H1 (cell line): Measurements from ENCODE around the gene FAM169A. TPM values are rescaled to one million over a fixed set of nuclear protein-coding genes. Genes with fewer than 3 reads are reported as not detected.

Source experiments
- BACH1 ChIP-seq: IDR thresholded peaks from 2 replicates; pipeline ENCODE4 v1.6.1; 2012; ENCODE audit warnings: low read length, improper control_type of control experiment
- CHD7 ChIP-seq: fragments of 300-600 bp; sonication (generic); IDR thresholded peaks from 2 replicates; pipeline ENCODE4 v1.7.1; 2012; ENCODE audit warnings: low read length, moderate library complexity, mild to moderate bottlenecking, inconsistent platforms; ENCODE audit not compliant: insufficient replicate concordance
- CTCF ChIP-seq, 3 experiments: IDR thresholded peaks; 1 replicate in 2 of 3; 2 replicates in 1 of 3; pipeline versions ENCODE4 v1.5.1 to v1.6.1; 2011; ENCODE audit warnings: low read length in 3 of 3, mild to moderate bottlenecking in 3 of 3, inconsistent platforms in 2 of 3, low read depth in 1 of 3, moderate library complexity in 1 of 3; ENCODE audit not compliant: insufficient read depth in 1 of 3; ENCODE audit errors: control extremely low read depth in 1 of 3
- EP300 ChIP-seq, 2 experiments: IDR thresholded peaks; 1 replicate in 1 of 2; 2 replicates in 1 of 2; pipeline ENCODE4 v1.6.1; 2011 to 2012; ENCODE audit warnings: low read depth in 2 of 2, low read length in 2 of 2, mild to moderate bottlenecking in 2 of 2, borderline replicate concordance in 1 of 2, inconsistent platforms in 1 of 2, moderate library complexity in 1 of 2
- HDAC6 ChIP-seq: IDR thresholded peaks from one replicate; pipeline ENCODE4 v1.7.1; 2012; ENCODE audit warnings: low read depth, mild to moderate bottlenecking, inconsistent platforms, low read length, moderate library complexity
- POU5F1 ChIP-seq: IDR thresholded peaks from 2 replicates; pipeline ENCODE4 v1.6.1; 2011; ENCODE audit warnings: low read depth, mild to moderate bottlenecking, low read length, moderate library complexity
- SP4 ChIP-seq: IDR thresholded peaks from 2 replicates; pipeline ENCODE4 v1.6.1; 2012; ENCODE audit warnings: low read length, inconsistent platforms
- TAF7 ChIP-seq: optimal IDR thresholded peaks from 2 replicates; pipeline ENCODE3; 2011; ENCODE audit warnings: low read depth, mild to moderate bottlenecking, inconsistent platforms, low read length, moderate library complexity, borderline replicate concordance
- TEAD4 ChIP-seq: IDR thresholded peaks from 2 replicates; pipeline ENCODE4 v1.6.1; 2012; ENCODE audit warnings: low read depth, low read length, inconsistent platforms, mixed read lengths
- polyA plus RNA-seq, 7 experiments: library from polyadenylated mRNA; depleted of rRNA in 3 of 7; stranded (reverse) in 5 of 7; unstranded in 2 of 7; fragments of >200 nt in 5 of 7; fragments of 200-250 nt in 2 of 7; gene quantifications; 1 replicate in 5 of 7; 2 replicates in 1 of 7; 4 replicates in 1 of 7; pipeline versions ENCODE4 v1.2.1 to v1.2.3, GENCODE V29; 2011 to 2013; ENCODE audit warnings: missing spikeins in 2 of 7, mixed read lengths in 2 of 7
- total RNA-seq: library from RNA; stranded (reverse); fragmentation: NEBNext Ultra II Directional; extraction: Animal tissue kit (Norgen Biotek cat#: 25700); gene quantifications from 2 replicates; pipeline ENCODE4 v1.2.1, GENCODE V29; 2021

Gene FAM169A
- total and polyA plus RNA-seq, 2 of the 8 experiments (the other 6 are each of a cell fraction or from before 2014, with no cell fraction given) = 12.6 to 83.1 TPM

- TF ChIP-seq CHD7 = no peak
- no peak for TF ChIP-seq TAF7
- TF ChIP-seq TEAD4 = no peak
- TF ChIP-seq BACH1 = no peak
- TF ChIP-seq CTCF (IDR thresholded peaks at IDR 0.05; ENCODE audit: control extremely low read depth in 1 of 3, insufficient read depth in 1 of 3, low read depth in 1 of 3, low read length in 3 of 3) = no peak
- TF ChIP-seq POU5F1 = no peak
- TF ChIP-seq HDAC6 = no peak
- no peak for TF ChIP-seq EP300 (IDR thresholded peaks at IDR 0.05; ENCODE audit: borderline replicate concordance in 1 of 2, low read depth in 2 of 2, low read length in 2 of 2)
- TF ChIP-seq SP4 = no peak
Observed at GRCh38 chr5:74763504-74763903, 102.7 kb downstream of the FAM169A start (continued).
